OCI-LY3 (cell line): ENCODE measurements around the gene SCGB1C2.

ENCODE experiments used
- H2AFZ ChIP-seq: fragments of 200-600, 300-600 bp; shearing (Covaris generic); 2 replicates; pipeline ENCODE4 v1.6.0; 2014; ENCODE audit warnings: antibody characterized with exemption, low read depth, low read length
- H3K27ac ChIP-seq: fragments of 200-600, 300-600 bp; sonication (generic); 2 replicates; pipeline ENCODE4 v1.5.1; 2014; ENCODE audit warnings: mild to moderate bottlenecking, low read length, moderate library complexity, mixed read lengths
- H3K27me3 ChIP-seq: fragments of 200-600, 300-600 bp; sonication (generic); 2 replicates; pipeline ENCODE4 v1.6.1; 2014; ENCODE audit warnings: low read depth, low read length, mixed read lengths
- H3K36me3 ChIP-seq: fragments of 200-600, 300-600 bp; sonication (generic); replicated peaks from 2 replicates; pipeline ENCODE3; 2014; ENCODE audit warnings: low read depth, low read length, mixed read lengths
- H3K4me1 ChIP-seq: fragments of 300-600, 200-600 bp; sonication (generic); 2 replicates; pipeline ENCODE4 v1.6.1; 2014; ENCODE audit warnings: low read length, mixed read lengths
- H3K4me2 ChIP-seq: fragments of 200-600, 300-600 bp; sonication (generic); 2 replicates; pipeline ENCODE4 v1.6.1; 2014; ENCODE audit warnings: low read length, mixed read lengths
- H3K4me3 ChIP-seq: fragments of 300-600, 200-600 bp; sonication (generic); 2 replicates; pipeline ENCODE4 v1.5.1; 2014; ENCODE audit warnings: antibody characterized with exemption, mild to moderate bottlenecking, low read length, moderate library complexity
- H3K79me2 ChIP-seq: fragments of 300-600, 200-600 bp; shearing (Covaris generic); 2 replicates; pipeline ENCODE4 v1.6.1; 2014; ENCODE audit warnings: mild to moderate bottlenecking, low read length, mixed read lengths
- H3K9ac ChIP-seq: fragments of 300-600, 200-600 bp; shearing (Covaris generic); 2 replicates; pipeline ENCODE4 v1.6.0; 2014; ENCODE audit warnings: mild to moderate bottlenecking, low read length, moderate library complexity
- H3K9me3 ChIP-seq: fragments of 200-600, 300-600 bp; shearing (Covaris generic); 2 replicates; pipeline ENCODE4 v1.6.1; 2014; ENCODE audit warnings: low read length, mixed read lengths; ENCODE audit not compliant: insufficient read depth
- H4K20me1 ChIP-seq: fragments of 200-600, 300-600 bp; sonication (generic); 2 replicates; pipeline ENCODE4 v1.6.1; 2016; ENCODE audit warnings: low read length, mixed read lengths; ENCODE audit not compliant: insufficient read depth
- EZH2phosphoT487 ChIP-seq: fragments of 200-600 bp; shearing (Covaris generic); IDR thresholded peaks from 2 replicates; pipeline ENCODE4 v1.6.1; 2018; ENCODE audit warnings: antibody characterized with exemption, mixed run types, low read depth
- TF ChIP-seq, protein P1 (sequence below): fragments of 200-600, 300-600 bp; sonication (generic); IDR thresholded peaks from 2 replicates; pipeline ENCODE4 v1.5.1; 2014; ENCODE audit warnings: antibody characterized with exemption, low read length, low read depth

SCGB1C2 gene

DNA sequence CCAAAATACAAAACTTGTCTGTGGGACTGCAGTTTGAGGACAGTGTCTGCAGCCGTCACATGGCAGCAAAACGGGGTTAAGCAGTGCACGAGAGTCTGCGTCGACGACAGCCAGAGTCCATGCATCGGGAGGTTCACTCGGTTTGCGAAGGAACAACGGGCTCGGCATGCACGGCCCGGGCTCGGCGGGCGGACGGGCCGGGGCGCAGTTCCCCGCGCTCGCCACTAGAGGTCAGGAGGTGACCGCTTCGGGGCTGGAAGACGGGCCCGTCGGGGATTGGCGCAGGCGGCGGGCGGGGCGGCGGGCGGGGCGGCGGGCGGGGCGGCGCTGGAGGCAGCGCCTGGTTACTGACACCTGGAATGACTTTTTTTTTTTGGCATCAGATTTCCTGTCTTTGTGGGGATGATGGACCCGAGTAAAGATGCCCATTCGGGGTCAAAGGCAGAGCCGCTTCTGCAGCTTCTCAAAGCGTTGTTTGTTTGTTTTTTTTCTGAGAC lies 6.5 kb downstream of the SCGB1C2 start:
- H3K9me3 ChIP-seq = no peaks in the 10 kb centered on the region
- no peaks in the 10 kb centered on the region for H3K27me3 ChIP-seq
- no peaks in the 10 kb centered on the region for H4K20me1 ChIP-seq
- H2AFZ ChIP-seq = no peak overlapping the region
- H3K36me3 ChIP-seq = no peaks in the 10 kb centered on the region
- H3K4me2 ChIP-seq = peak overlapping the region; percentile 58
- H3K9ac ChIP-seq = no peak overlapping the region
- H3K4me1 ChIP-seq = no peaks in the 10 kb centered on the region
- H3K79me2 ChIP-seq = no peaks in the 10 kb centered on the region
- H3K4me3 ChIP-seq = no peak overlapping the region
- TF ChIP-seq, protein P1, sequence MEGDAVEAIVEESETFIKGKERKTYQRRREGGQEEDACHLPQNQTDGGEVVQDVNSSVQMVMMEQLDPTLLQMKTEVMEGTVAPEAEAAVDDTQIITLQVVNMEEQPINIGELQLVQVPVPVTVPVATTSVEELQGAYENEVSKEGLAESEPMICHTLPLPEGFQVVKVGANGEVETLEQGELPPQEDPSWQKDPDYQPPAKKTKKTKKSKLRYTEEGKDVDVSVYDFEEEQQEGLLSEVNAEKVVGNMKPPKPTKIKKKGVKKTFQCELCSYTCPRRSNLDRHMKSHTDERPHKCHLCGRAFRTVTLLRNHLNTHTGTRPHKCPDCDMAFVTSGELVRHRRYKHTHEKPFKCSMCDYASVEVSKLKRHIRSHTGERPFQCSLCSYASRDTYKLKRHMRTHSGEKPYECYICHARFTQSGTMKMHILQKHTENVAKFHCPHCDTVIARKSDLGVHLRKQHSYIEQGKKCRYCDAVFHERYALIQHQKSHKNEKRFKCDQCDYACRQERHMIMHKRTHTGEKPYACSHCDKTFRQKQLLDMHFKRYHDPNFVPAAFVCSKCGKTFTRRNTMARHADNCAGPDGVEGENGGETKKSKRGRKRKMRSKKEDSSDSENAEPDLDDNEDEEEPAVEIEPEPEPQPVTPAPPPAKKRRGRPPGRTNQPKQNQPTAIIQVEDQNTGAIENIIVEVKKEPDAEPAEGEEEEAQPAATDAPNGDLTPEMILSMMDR = peak; percentile 61
- TF ChIP-seq EZH2phosphoT487 = no peak
- H3K27ac ChIP-seq = no peak overlapping the region

DNA sequence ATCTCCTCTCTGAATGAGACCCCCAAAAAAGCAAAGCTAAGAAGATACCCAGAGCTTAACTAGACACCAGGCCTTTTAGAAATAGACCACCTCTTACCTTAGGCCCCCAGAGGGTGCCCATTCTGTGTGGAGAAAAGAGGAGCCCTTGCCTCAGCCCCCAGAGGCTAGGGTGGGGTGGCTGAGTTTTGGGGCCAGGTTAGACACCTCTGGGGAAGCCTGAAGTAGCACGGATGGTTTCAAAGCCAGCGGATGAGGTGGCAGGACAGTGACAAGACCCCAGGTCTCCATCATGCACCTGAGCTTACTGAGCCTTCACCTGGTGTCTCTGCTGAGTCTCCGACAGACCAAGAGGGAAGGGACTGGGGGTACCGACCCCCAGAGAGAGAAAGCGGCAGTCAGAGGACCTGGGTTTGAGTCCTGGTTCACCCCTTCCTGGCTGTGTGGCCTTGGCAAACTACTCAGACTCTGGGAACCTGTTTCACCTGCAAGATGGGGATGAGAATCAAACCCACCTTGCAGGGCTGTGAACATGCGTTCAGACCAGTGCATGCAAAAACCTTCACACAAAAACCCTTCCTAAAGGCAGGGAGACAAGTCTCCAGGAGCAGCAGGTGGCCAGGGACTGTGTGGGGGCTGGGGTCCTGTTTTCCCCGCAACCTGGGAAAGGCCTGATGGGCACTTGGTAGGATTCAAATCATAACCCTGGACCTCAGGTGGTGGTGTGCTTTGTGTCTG lies 7.7 kb downstream of the SCGB1C2 start:
- Histone ChIP-seq H3K79me2 (no peaks in the 10 kb centered on the region), H3K27ac (no peak overlapping the region), H3K9me3 (no peaks in the 10 kb centered on the region), H3K4me3 (no peak overlapping the region), H3K4me1 (no peaks in the 10 kb centered on the region), H3K36me3 (no peaks in the 10 kb centered on the region), H3K4me2 (no peak overlapping the region), H2AFZ (no peak overlapping the region), H3K9ac (no peak overlapping the region), H4K20me1 (no peaks in the 10 kb centered on the region), H3K27me3 (no peaks in the 10 kb centered on the region)
- no peak for TF ChIP-seq EZH2phosphoT487
- TF ChIP-seq, protein P1 = no peak

DNA sequence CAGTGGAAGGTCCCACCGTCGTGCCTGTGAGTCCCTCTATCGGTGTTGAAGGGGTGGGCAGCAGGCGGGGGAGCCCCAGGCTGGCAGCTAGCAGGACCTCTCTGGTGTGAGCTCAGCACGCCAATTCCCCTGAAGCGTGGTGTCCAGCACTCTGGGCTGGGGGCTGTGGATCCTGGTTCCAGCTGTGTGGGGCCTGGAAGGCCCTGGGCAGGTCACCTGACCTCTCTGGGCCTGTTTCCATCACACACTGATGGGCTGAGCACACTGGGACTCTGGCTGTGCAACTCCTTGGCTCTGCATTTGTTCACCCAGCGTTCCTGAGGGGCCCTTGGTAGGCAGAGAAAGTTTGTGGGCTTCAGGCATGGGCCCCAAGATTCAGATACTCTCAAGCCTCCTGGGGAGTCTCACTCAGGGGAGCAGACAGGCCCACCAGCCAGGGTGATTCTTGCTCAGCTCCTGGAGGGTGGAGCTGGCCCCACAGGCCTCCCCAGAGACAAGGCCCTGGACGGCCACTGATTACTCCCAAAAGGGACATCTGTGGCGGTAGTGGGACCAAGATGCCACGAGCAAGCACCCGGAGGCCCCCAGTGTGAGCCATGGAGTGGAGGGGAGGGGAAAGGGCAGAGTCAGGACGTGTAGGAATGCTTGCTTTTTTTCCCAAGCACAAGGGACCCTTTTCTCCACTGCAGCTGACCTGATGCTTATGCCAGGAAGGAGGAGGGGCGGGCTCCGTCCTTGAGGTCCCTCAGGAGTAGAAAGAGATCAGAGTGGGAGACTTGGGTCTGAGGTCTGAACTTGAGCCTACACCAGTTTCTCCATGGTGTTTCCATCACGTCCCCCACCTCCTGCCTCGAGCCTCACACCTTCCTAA lies 8.5 kb downstream of the SCGB1C2 start:
- H3K27ac ChIP-seq = no peak overlapping the region
- no peaks in the 10 kb centered on the region for H4K20me1 ChIP-seq
- no peak overlapping the region for H2AFZ ChIP-seq
- no peak overlapping the region for H3K4me3 ChIP-seq
- no peak overlapping the region for H3K4me2 ChIP-seq
- H3K9ac ChIP-seq = no peak overlapping the region
- H3K4me1 ChIP-seq = no peaks in the 10 kb centered on the region
- H3K36me3 ChIP-seq = no peaks in the 10 kb centered on the region
- no peaks in the 10 kb centered on the region for H3K79me2 ChIP-seq
- TF ChIP-seq EZH2phosphoT487 = no peak
- TF ChIP-seq, protein P1 = no peak
- H3K9me3 ChIP-seq = no peaks in the 10 kb centered on the region
- H3K27me3 ChIP-seq = no peaks in the 10 kb centered on the region

DNA sequence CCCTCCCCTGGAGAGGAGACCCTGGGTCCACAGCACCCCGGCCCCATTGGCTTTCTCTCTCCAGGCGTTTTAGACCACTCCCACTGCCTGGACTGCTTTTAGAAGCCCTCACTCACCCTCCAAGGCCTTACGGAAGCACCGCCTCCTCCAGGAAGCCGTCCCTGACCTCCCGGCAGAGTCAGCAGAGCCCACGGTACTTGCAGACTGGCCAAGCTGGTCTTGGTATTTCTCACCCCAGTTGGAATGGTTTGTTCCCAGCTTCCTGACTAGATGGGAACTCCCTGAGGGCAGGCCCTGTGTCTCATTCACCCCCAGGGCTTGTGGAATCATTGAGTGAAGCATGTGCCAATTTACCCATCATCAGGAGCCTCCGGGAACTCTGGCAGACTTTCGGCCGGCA lies 9.2 kb downstream of the SCGB1C2 start:
- no peak overlapping the region for H3K27ac ChIP-seq
- H2AFZ ChIP-seq = no peak overlapping the region
- no peaks in the 10 kb centered on the region for H3K4me1 ChIP-seq
- no peak overlapping the region for H3K4me2 ChIP-seq
- no peak overlapping the region for H3K9ac ChIP-seq
- no peaks in the 10 kb centered on the region for H3K36me3 ChIP-seq
- H3K79me2 ChIP-seq = no peaks in the 10 kb centered on the region
- H3K4me3 ChIP-seq = no peak overlapping the region
- no peak for TF ChIP-seq EZH2phosphoT487
- TF ChIP-seq, protein P1 = no peak
- no peaks in the 10 kb centered on the region for H3K27me3 ChIP-seq
- no peaks in the 10 kb centered on the region for H4K20me1 ChIP-seq
- H3K9me3 ChIP-seq = no peaks in the 10 kb centered on the region
